Measurements from ENCODE around the gene STAC3. TPM values are rescaled to one million over a fixed set of nuclear protein-coding genes. Genes with fewer than 3 reads are reported as not detected.
A peak's percentile ranks its signal among the peaks of the same experiment; 100 is the strongest.

Gene STAC3
- total and polyA plus RNA-seq, 2 of the 13 experiments (the other 11 are each of a cell fraction or from before 2014, with no cell fraction given), result 0.18 to 0.22 TPM

DNA sequence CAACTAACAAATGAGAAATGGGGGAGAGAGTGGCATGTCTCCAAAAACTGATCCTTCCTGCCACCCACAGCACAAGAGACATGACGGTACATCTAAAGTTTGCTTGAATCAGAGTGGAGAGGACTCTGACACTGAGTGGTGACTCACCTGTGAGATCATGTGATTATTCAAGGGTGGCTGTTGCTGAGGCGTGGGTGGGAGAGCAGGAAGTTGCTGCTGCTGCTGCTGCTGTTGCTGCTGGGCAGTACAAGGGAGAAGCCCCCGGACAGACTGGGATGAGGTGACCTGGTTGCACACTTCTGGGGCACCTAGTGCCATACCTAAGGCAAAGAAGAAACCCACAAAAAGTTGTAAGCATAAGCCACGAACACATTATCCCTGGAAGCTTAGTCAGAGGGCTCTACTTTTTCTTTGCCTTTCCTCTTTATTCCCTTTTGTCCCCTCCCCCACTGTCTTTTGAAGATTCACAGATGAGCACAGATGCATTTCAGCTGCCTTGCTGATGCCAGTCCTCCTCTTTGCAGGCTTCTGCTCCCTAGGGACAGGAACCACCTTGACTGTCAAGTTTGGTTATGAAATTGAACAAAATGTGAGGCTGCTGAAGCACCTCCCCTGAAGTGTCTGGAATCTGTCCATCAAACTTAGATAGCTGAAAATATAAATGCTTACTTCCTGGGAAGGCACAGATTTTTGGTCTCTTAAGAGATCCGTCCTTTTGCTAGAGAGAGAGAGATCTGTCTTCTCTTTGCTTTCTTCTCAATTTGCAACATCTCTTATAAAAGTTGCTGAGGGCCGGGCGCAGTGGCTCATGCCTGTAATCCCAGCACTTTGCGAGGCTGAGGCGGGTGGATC, 29.4 kb upstream of the STAC3 start (continued):
- no peak for TF ChIP-seq JDP2 (CRISPR knock-in tag; IDR thresholded peaks at IDR 0.05; ENCODE audit: borderline replicate concordance)
- no peak for TF ChIP-seq YY1 (IDR thresholded peaks at IDR 0.05; ENCODE audit: insufficient read depth, insufficient replicate concordance, low read depth, low read length)
- no peak for TF ChIP-seq ZNF557 (CRISPR knock-in tag; IDR thresholded peaks at IDR 0.05)
- TF ChIP-seq, protein P1, sequence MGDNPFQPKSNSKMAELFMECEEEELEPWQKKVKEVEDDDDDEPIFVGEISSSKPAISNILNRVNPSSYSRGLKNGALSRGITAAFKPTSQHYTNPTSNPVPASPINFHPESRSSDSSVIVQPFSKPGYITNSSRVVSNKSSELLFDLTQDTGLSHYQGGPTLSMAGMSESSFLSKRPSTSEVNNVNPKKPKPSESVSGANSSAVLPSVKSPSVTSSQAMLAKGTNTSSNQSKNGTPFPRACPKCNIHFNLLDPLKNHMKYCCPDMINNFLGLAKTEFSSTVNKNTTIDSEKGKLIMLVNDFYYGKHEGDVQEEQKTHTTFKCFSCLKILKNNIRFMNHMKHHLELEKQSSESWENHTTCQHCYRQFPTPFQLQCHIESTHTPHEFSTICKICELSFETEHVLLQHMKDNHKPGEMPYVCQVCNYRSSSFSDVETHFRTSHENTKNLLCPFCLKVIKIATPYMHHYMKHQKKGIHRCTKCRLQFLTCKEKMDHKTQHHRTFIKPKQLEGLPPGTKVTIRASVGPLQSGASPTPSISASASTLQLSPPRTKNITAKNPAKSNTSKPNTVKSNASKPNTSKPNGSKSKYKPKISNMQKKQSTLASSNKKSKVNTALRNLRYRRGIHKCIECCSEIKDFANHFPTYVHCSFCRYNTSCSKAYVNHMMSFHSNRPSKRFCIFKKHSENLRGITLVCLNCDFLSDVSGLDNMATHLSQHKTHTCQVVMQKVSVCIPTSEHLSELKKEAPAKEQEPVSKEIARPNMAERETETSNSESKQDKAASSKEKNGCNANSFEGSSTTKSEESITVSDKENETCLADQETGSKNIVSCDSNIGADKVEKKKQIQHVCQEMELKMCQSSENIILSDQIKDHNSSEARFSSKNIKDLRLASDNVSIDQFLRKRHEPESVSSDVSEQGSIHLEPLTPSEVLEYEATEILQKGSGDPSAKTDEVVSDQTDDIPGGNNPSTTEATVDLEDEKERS (CRISPR knock-in tag; IDR thresholded peaks at IDR 0.05), result no peak
- TF ChIP-seq ZKSCAN8 (CRISPR knock-in tag; IDR thresholded peaks at IDR 0.05; ENCODE audit: borderline replicate concordance), result no peak
- TF ChIP-seq ZFY (CRISPR knock-in tag; IDR thresholded peaks at IDR 0.05), result no peak
- no peak for TF ChIP-seq KLF11 (CRISPR knock-in tag; IDR thresholded peaks at IDR 0.05)
- TF ChIP-seq JUNB (CRISPR knock-in tag; IDR thresholded peaks at IDR 0.05; ENCODE audit: borderline replicate concordance), result peak; percentile 75; the same call in 1 of the 2 replicates
- no peak for TF ChIP-seq PHF20 (CRISPR knock-in tag; IDR thresholded peaks at IDR 0.05)
- TF ChIP-seq HNRNPUL1 (IDR thresholded peaks at IDR 0.05; ENCODE audit: low read depth, low read length), result no peak
- no peak for TF ChIP-seq SATB2 (CRISPR knock-in tag; IDR thresholded peaks at IDR 0.05)
- TF ChIP-seq HMG20B (CRISPR knock-in tag; conservative IDR thresholded peaks at IDR 0.05), result no peak
- no peak for TF ChIP-seq ZNF431 (CRISPR knock-in tag; IDR thresholded peaks at IDR 0.05; ENCODE audit: borderline replicate concordance, low read depth)
- no peak for TF ChIP-seq TGIF2 (CRISPR knock-in tag; IDR thresholded peaks at IDR 0.05)
- TF ChIP-seq, protein P2, sequence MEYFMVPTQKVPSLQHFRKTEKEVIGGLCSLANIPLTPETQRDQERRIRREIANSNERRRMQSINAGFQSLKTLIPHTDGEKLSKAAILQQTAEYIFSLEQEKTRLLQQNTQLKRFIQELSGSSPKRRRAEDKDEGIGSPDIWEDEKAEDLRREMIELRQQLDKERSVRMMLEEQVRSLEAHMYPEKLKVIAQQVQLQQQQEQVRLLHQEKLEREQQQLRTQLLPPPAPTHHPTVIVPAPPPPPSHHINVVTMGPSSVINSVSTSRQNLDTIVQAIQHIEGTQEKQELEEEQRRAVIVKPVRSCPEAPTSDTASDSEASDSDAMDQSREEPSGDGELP (IDR thresholded peaks at IDR 0.05; ENCODE audit: borderline replicate concordance, low read depth), result peak; percentile 58; the same call in 1 of the 2 replicates
- TF ChIP-seq, protein P3, sequence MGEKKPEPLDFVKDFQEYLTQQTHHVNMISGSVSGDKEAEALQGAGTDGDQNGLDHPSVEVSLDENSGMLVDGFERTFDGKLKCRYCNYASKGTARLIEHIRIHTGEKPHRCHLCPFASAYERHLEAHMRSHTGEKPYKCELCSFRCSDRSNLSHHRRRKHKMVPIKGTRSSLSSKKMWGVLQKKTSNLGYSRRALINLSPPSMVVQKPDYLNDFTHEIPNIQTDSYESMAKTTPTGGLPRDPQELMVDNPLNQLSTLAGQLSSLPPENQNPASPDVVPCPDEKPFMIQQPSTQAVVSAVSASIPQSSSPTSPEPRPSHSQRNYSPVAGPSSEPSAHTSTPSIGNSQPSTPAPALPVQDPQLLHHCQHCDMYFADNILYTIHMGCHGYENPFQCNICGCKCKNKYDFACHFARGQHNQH (CRISPR knock-in tag; IDR thresholded peaks at IDR 0.05), result no peak
- TF ChIP-seq CEBPG (CRISPR knock-in tag; IDR thresholded peaks at IDR 0.05), result peak; percentile 7; the same call in 1 of the 2 replicates
- TF ChIP-seq ZNF292 (CRISPR knock-in tag; IDR thresholded peaks at IDR 0.05; ENCODE audit: borderline replicate concordance, low read depth), result no peak
- no peak for TF ChIP-seq ZNF367 (CRISPR knock-in tag; IDR thresholded peaks at IDR 0.05; ENCODE audit: borderline replicate concordance)
- no peak for TF ChIP-seq KDM5B (CRISPR knock-in tag; IDR thresholded peaks at IDR 0.05; ENCODE audit: borderline replicate concordance)
- TF ChIP-seq ERF (CRISPR knock-in tag; IDR thresholded peaks at IDR 0.05), result 0 out of 2 replicates have a peak, but pooled peaks have one; percentile 27
- TF ChIP-seq ELF3 (CRISPR knock-in tag; IDR thresholded peaks at IDR 0.05), result peak; percentile 85
- TF ChIP-seq, protein P4, sequence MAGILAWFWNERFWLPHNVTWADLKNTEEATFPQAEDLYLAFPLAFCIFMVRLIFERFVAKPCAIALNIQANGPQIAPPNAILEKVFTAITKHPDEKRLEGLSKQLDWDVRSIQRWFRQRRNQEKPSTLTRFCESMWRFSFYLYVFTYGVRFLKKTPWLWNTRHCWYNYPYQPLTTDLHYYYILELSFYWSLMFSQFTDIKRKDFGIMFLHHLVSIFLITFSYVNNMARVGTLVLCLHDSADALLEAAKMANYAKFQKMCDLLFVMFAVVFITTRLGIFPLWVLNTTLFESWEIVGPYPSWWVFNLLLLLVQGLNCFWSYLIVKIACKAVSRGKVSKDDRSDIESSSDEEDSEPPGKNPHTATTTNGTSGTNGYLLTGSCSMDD (CRISPR knock-in tag; IDR thresholded peaks at IDR 0.05), result no peak
